AG04450 (cell line): Measurements from ENCODE around the gene EFCAB14. TPM values are rescaled to one million over a fixed set of nuclear protein-coding genes. Genes with fewer than 3 reads are reported as not detected.
"Not testable (repeated sequence)": the region's sequence is repeated elsewhere in the genome, so short reads cannot be mapped to it uniquely, and the experiment has no call there.

Experiments
- CTCF ChIA-PET: fragments of 300-600, 350-600 bp; formaldehyde crosslinking; extraction: SDS; loops from one replicate; lab custom pipeline; 2022; ENCODE audit warnings: antibody characterized with exemption, inconsistent platforms; lab: Charles Lee
- POLR2A ChIA-PET: fragments of 350-600 bp; formaldehyde crosslinking; extraction: SDS; loops from one replicate; lab custom pipeline; 2021; ENCODE audit warnings: antibody characterized with exemption, inconsistent platforms; lab: Yijun Ruan, JAX
- DNase-seq: peaks from one replicate; pipeline ENCODE4 v3.0.0-alpha.2; 2011; ENCODE audit warnings: low read depth, low spot score
- H3K27ac ChIP-seq: one replicate; pipeline ENCODE4 v1.5.1; 2012; ENCODE audit warnings: low read depth, low read length, control low read depth
- H3K27me3 ChIP-seq: one replicate; pipeline ENCODE4 v1.6.0; 2012; ENCODE audit warnings: low read length; ENCODE audit not compliant: control insufficient read depth, insufficient read depth
- H3K4me3 ChIP-seq: 2 replicates; pipeline ENCODE4 v1.5.1; 2011; ENCODE audit warnings: mild to moderate bottlenecking, low read depth, low read length, control low read depth
- H3K9me3 ChIP-seq: 2 replicates; pipeline ENCODE4 v1.5.1; 2012; ENCODE audit warnings: low read length; ENCODE audit not compliant: control insufficient read depth, insufficient read depth
- CTCF ChIP-seq: IDR thresholded peaks from 2 replicates; pipeline ENCODE4 v1.5.1; 2011; ENCODE audit warnings: low read depth, low read length, control low read depth, inconsistent platforms
- polyA plus RNA-seq: library from polyadenylated mRNA; depleted of rRNA; stranded (reverse); fragments of >200 nt; gene quantifications from 2 replicates; pipeline ENCODE4 v1.2.3, GENCODE V29; 2011

The EFCAB14 gene
- polyA plus RNA-seq, 1 experiment = 69.9 TPM

- Histone ChIP-seq H3K27me3 (no peaks in the 10 kb centered on the region), H3K9me3 (peaks cover 8% of the 10 kb centered on the region), H3K27ac (no peak overlapping the region), H3K4me3 (no peak overlapping the region)
- no peak for DNase-seq
- ChIA-PET CTCF (interaction anchor here (0.6 kb wide), 2 partner anchors 247 to 1911 kb away, joined by 3 to 6 read pairs; no protein-coding TSS in a partner anchor), POLR2A (interaction anchor here (1.1 to 1.5 kb wide), 2 partner anchors 11 to 13 kb away, joined by 3 to 5 read pairs; no protein-coding TSS in a partner anchor)
- no peak for TF ChIP-seq CTCF
Measured at GRCh38 chr1:46654012-46654411, 64.9 kb downstream of the EFCAB14 start.

DNA sequence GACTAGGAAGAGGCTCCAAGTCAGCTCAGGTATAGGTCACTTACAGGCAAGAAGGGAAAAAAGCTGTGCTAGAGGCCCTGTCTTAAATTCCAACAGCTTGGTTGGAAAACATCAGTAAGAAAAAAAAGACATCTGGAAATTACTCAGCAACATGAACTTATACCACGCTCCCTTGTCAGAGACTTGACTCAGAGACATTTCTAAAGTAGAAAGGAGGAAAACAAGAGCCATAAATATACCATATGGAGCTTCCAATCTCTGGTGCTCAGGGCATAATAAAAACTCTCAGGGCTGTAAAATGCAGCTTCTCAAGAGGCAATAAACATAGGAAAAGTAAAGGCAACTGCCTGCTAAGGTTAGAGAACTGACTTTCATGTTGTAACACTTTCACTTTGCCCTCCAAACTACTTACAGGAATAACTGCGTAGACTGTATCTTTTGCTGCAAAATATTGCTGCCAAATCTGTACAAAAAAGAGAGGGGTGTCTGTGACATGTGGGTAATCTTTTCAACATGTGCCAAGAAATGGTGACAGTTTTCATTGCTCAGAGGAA, 65.4 kb downstream of the EFCAB14 start:
- TF ChIP-seq CTCF = no peak
- no peaks in the 10 kb centered on the region for H3K27me3 ChIP-seq
- peaks cover 8% of the 10 kb centered on the region for H3K9me3 ChIP-seq
- DNase-seq = peak; percentile 23
- peak overlapping the region; percentile 33 for H3K4me3 ChIP-seq
- ChIA-PET POLR2A (interaction anchor here (1.0 to 1.5 kb wide), 3 partner anchors 10 to 14 kb away, joined by 3 to 5 read pairs (median 4); partner anchors contain the start of gene ATPAF1), CTCF (interaction anchor here (0.6 kb wide), 3 partner anchors 16 to 1911 kb away, joined by 3 to 6 read pairs (median 4); no protein-coding TSS in a partner anchor)
- H3K27ac ChIP-seq = no peak overlapping the region

DNA sequence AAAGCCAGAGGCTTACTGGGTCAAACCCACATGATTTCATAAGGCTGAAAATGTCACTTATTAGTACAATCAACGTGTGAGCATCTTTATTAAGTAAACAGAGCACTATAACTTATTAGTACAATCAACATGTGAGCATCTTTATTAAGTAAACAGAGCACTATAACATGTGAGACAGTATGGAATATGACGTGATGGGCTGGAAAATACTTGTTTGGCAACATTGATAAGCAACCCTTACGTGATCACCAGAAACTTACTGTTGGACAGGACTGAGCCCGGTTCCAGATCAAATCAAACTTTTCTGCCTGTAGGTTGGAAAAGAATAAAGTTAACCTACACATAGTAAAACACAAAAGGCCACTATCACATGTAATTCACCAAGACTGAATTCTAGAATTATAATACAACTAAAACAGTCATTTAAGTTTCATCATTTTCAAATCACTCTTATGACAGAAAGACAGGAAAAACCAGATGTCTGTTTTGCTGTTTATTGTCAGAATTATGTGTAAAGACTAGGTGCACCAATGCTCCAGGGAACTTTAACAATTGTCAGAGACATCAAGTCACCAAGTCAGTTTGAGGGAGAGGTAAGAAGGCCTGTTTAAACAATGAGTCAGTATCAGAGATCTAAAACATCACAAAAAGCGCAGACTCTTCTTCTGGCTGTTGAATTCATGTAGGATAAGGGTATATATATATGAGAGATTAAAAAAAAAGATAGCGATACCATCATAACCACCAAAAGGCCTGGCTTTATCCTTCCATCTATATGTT, 66.4 kb downstream of the EFCAB14 start:
- no peak for DNase-seq
- no peak for TF ChIP-seq CTCF
- Histone ChIP-seq H3K27ac (no peak overlapping the region), H3K9me3 (peaks cover 11% of the 10 kb centered on the region), H3K4me3 (no peak overlapping the region), H3K27me3 (no peaks in the 10 kb centered on the region)
- ChIA-PET POLR2A (interaction anchor here (1.0 kb wide), 1 partner anchor 15 kb away, joined by 4 read pairs; the partner anchor contains the start of gene ATPAF1), CTCF (interaction anchor here (0.6 kb wide), 1 partner anchor 17 kb away, joined by 4 read pairs; no protein-coding TSS in a partner anchor)

GRCh38 chr1:46651152-46651551, 67.8 kb downstream of the EFCAB14 start:
- DNase-seq, H3K4me3 ChIP-seq, CTCF ChIA-PET, H3K27me3 ChIP-seq, POLR2A ChIA-PET, H3K27ac ChIP-seq: not testable (repeated sequence)
- peaks cover 11% of the 10 kb centered on the region for H3K9me3 ChIP-seq

DNA sequence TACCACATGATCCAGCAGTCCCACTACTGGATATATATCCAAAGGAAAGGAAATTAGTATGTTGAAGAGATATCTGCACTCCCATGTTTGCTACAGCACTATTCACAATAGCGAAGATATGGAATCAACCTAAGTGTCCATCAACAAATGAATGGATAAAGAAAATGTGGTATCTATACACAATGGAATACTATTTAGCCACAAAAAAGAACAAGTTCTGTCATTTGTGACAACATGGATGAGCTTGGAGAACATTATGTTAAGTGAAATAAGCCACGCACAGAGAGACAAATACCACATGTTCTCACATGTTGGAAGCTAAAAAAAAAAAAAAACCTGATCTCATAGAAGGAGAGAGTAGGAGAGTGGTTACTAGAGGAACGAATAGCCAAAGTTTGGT, 68.4 kb downstream of the EFCAB14 start:
- DNase-seq = no peak
- ChIA-PET POLR2A (no interaction called here), CTCF (no interaction called here)
- H3K4me3 ChIP-seq = no peak overlapping the region
- TF ChIP-seq CTCF = no peak
- peaks cover 11% of the 10 kb centered on the region for H3K9me3 ChIP-seq
- H3K27me3 ChIP-seq = no peaks in the 10 kb centered on the region
- no peak overlapping the region for H3K27ac ChIP-seq
